Stimulated activated CD4-positive, alpha-beta T cell treated with anti-CD3 and anti-CD28 coated beads, Interleukin-1b, Interleukin-23, amount 100 ng/mL, for 24 hours (primary cell): ENCODE results near the gene NFKBIL1.
"Not testable (repeated sequence)": the region's sequence is repeated elsewhere in the genome, so short reads cannot be mapped to it uniquely, and the experiment has no call there.

Experiments used
- DNase-seq, 4 experiments: peaks; one replicate each; pipeline ENCODE4 v3.0.0-alpha.2; 2020; ENCODE audit warnings: low read depth in 4 of 4, low spot score in 1 of 4

The NFKBIL1 gene

GRCh38 chr6:31579546-31580437, 32.4 kb downstream of the NFKBIL1 start:
- DNase-seq: peak in 1 of 4 experiments; percentile 41

- DNase-seq: no peak
Measured at GRCh38 chr6:31580438-31580740, 33.0 kb downstream of the NFKBIL1 start.

- peak; percentile 74 to 92 (median 82) for DNase-seq
Measured at GRCh38 chr6:31580807-31581433, 33.5 kb downstream of the NFKBIL1 start.

- DNase-seq: no peak
Measured at GRCh38 chr6:31581434-31582229, 34.2 kb downstream of the NFKBIL1 start.

- no peak for DNase-seq
Measured at GRCh38 chr6:31582230-31582643, 34.8 kb downstream of the NFKBIL1 start, which contains the start of gene LTB. Gene LTB, minus strand, starts transcription at chr6:31582424. Its CDS starts 7 bp downstream, at chr6:31582417.

- DNase-seq: no peak
Measured at GRCh38 chr6:31585491-31585890, 38.1 kb downstream of the NFKBIL1 start.

- DNase-seq: no peak
Measured at GRCh38 chr6:31586008-31586407, 38.6 kb downstream of the NFKBIL1 start, which contains the start of gene LST1. Gene LST1, plus strand, starts transcription at chr6:31586277. Its CDS starts 1,023 bp downstream, at chr6:31587300.

- no peak for DNase-seq
Measured at GRCh38 chr6:31586599-31587281, 39.3 kb downstream of the NFKBIL1 start.

- no peak for DNase-seq
Measured at GRCh38 chr6:31587791-31588777, 40.7 kb downstream of the NFKBIL1 start.

GRCh38 chr6:31588871-31589650, 41.7 kb downstream of the NFKBIL1 start:
- DNase-seq: no peak

GRCh38 chr6:31590691-31591090, 43.3 kb downstream of the NFKBIL1 start:
- DNase-seq: not testable (repeated sequence)

- DNase-seq: no peak
Measured at GRCh38 chr6:31592396-31592771, 45.0 kb downstream of the NFKBIL1 start.

GRCh38 chr6:31597006-31597405, 49.6 kb downstream of the NFKBIL1 start:
- no peak for DNase-seq

GRCh38 chr6:31607317-31607716, 59.9 kb downstream of the NFKBIL1 start:
- no peak for DNase-seq
